ENCODE results near the gene SLC22A17. TPM values are rescaled to one million over a fixed set of nuclear protein-coding genes. Genes with fewer than 3 reads are reported as not detected.

Gene SLC22A17
- total RNA-seq, 2 experiments from 2014 or later: not detected

- POLR2A ChIA-PET: interaction anchor here (0.7 kb wide), 2 partner anchors 40 to 81 kb away, joined by 3 to 4 read pairs; no protein-coding TSS in a partner anchor
These were observed 9.5 kb upstream of the SLC22A17 start for GRCh38 chr14:23362200-23362599.

GRCh38 chr14:23361763-23362162, 9.1 kb upstream of the SLC22A17 start:
- POLR2A ChIA-PET: no interaction called here

More at GRCh38 chr14:23362200-23362599, 9.5 kb upstream of the SLC22A17 start:
- CTCF ChIA-PET (ENCODE audit: unreplicated experiment): no interaction called here
- Histone ChIP-seq H3K4me1 (ENCODE audit: insufficient read depth, low read length, poor library complexity, severe bottlenecking) (no peaks in the 10 kb centered on the region), H3K27ac (ENCODE audit: low read depth, low read length, poor library complexity, severe bottlenecking) (no peak overlapping the region), H2AFZ (ENCODE audit: low read length) (no peak overlapping the region), H4K20me1 (ENCODE audit: insufficient read depth, low read length) (no peaks in the 10 kb centered on the region), H3K4me3 (ENCODE audit: low read depth, low read length, poor library complexity, severe bottlenecking) (no peak overlapping the region), H3K4me2 (ENCODE audit: low read length) (no peak overlapping the region), H3K36me3 (ENCODE audit: insufficient read depth, low read length) (no peaks in the 10 kb centered on the region), H3K79me2 (ENCODE audit: insufficient read depth, low read depth, low read length) (no peaks in the 10 kb centered on the region), H3K9me3 (ENCODE audit: low read length) (no peaks in the 10 kb centered on the region), H3K9me2 (ENCODE audit: insufficient read depth, low read length) (no peaks in the 10 kb centered on the region)
- TF ChIP-seq EZH2phosphoT487 (IDR thresholded peaks at IDR 0.05; ENCODE audit: borderline replicate concordance, low read depth, low read length) (no peak), CTCF (conservative IDR thresholded peaks at IDR 0.05; ENCODE audit: low read length) (0 out of 2 replicates have a peak, but pooled peaks have one; percentile 26)
- no peak for DNase-seq (ENCODE audit: low spot score)
- intact Hi-C loops (cut with micrococcal nuclease; ENCODE audit: unreplicated experiment): no loop called here
- BruUV-seq (replicated peaks): no TSS peak

More at GRCh38 chr14:23361763-23362162, 9.1 kb upstream of the SLC22A17 start:
- H3K9me3 ChIP-seq (ENCODE audit: low read length): no peaks in the 10 kb centered on the region
- no peaks in the 10 kb centered on the region for H4K20me1 ChIP-seq (ENCODE audit: insufficient read depth, low read length)
- TF ChIP-seq EZH2phosphoT487 (IDR thresholded peaks at IDR 0.05; ENCODE audit: borderline replicate concordance, low read depth, low read length): no peak
- TF ChIP-seq CTCF (conservative IDR thresholded peaks at IDR 0.05; ENCODE audit: low read length): no peak
- H3K9me2 ChIP-seq (ENCODE audit: insufficient read depth, low read length): no peaks in the 10 kb centered on the region
- DNase-seq (ENCODE audit: low spot score): no peak
- H3K79me2 ChIP-seq (ENCODE audit: insufficient read depth, low read depth, low read length): no peaks in the 10 kb centered on the region
- BruUV-seq (replicated peaks): no TSS peak
- no peak overlapping the region for H3K27ac ChIP-seq (ENCODE audit: low read depth, low read length, poor library complexity, severe bottlenecking)
- no peak overlapping the region for H3K4me3 ChIP-seq (ENCODE audit: low read depth, low read length, poor library complexity, severe bottlenecking)
- intact Hi-C loops (cut with micrococcal nuclease; ENCODE audit: unreplicated experiment): no loop called here
- no peak overlapping the region for H3K4me2 ChIP-seq (ENCODE audit: low read length)
- H3K4me1 ChIP-seq (ENCODE audit: insufficient read depth, low read length, poor library complexity, severe bottlenecking): no peaks in the 10 kb centered on the region
- H2AFZ ChIP-seq (ENCODE audit: low read length): no peak overlapping the region
- CTCF ChIA-PET (ENCODE audit: unreplicated experiment): no interaction called here
- H3K36me3 ChIP-seq (ENCODE audit: insufficient read depth, low read length): no peaks in the 10 kb centered on the region

Measured in OCI-LY7 (cell line).